Peyer's patch (tissue), 4 donors: ENCODE measurements around the gene RAB40C. TPM values are rescaled to one million over a fixed set of nuclear protein-coding genes. Genes with fewer than 3 reads are reported as not detected.

Experiments used
- DNase-seq, 3 donors: peaks; one replicate each; pipeline ENCODE4 v3.0.0-alpha.2; 2017 to 2019
- H3K27ac ChIP-seq, 4 donors: fragments of 200-600 bp; sonication (generic); one replicate each; pipeline ENCODE4 v1.5.1; 2016 to 2019
- H3K27me3 ChIP-seq, 2 donors: fragments of 200-600 bp; sonication (generic); one replicate each; pipeline ENCODE4 v1.5.1; 2019
- H3K36me3 ChIP-seq, 3 donors: fragments of 200-600 bp; sonication (generic); one replicate each; pipeline ENCODE4 v1.5.1; 2016 to 2019
- H3K4me1 ChIP-seq, 4 donors: fragments of 200-600 bp; sonication (generic); one replicate each; pipeline ENCODE4 v1.5.1; 2016 to 2019
- H3K4me3 ChIP-seq, 4 donors: fragments of 200-600 bp; sonication (generic); 1 replicate in 3 of 4; 2 replicates in 1 of 4; pipeline ENCODE4 v1.5.1; 2016 to 2019; ENCODE audit warnings: mild to moderate bottlenecking in 1 of 4
- H3K9me3 ChIP-seq, 4 donors: fragments of 200-600 bp; sonication (generic); one replicate each; pipeline ENCODE4 v1.5.1; 2016 to 2019; ENCODE audit warnings: mild to moderate bottlenecking in 1 of 4
- CTCF ChIP-seq, 6 experiments: fragments of 450-650 bp in 4 of 6; fragments of 200-600 bp in 2 of 6; sonication (generic) in 1 of 6; IDR thresholded peaks; one replicate each; pipeline ENCODE4 v1.5.1; 2017 to 2019; ENCODE audit warnings: antibody characterized with exemption in 6 of 6, mild to moderate bottlenecking in 3 of 6, moderate library complexity in 1 of 6
- POLR2A ChIP-seq, 2 donors: fragments of 450-650 bp; IDR thresholded peaks; one replicate each; pipeline ENCODE4 v1.5.1; 2017; ENCODE audit warnings: antibody characterized with exemption in 2 of 2, mild to moderate bottlenecking in 2 of 2, moderate library complexity in 2 of 2
- total RNA-seq, 4 donors: library from RNA; depleted of rRNA; stranded (reverse); fragments of >200 nt; gene quantifications; one replicate each; pipeline ENCODE4 v1.1.0, GENCODE V29; 2016

Gene RAB40C
- total RNA-seq, 4 donors from 2014 or later, result 27.2 to 83.6 (median 62.7) TPM

- H3K27me3 ChIP-seq, result no peaks in the 10 kb centered on the region
- H3K4me3 ChIP-seq, result no peak overlapping the region
- H3K9me3 ChIP-seq, result no peaks in the 10 kb centered on the region
- TF ChIP-seq CTCF (IDR thresholded peaks at IDR 0.05) (no peak), POLR2A (IDR thresholded peaks at IDR 0.05) (no peak)
- no peak for DNase-seq
- peaks cover 0 to 3% (median 0%) of the 10 kb centered on the region in 4 donors for H3K4me1 ChIP-seq
- peak overlapping the region in 2 of 4 donors; percentile 8 to 19 for H3K27ac ChIP-seq
- H3K36me3 ChIP-seq, result peaks cover 0 to 35% (median 0%) of the 10 kb centered on the region in 3 donors
Observed at GRCh38 chr16:622920-623280, 33.0 kb downstream of the RAB40C start.

- Histone ChIP-seq H3K36me3 (peaks cover 0 to 44% (median 0%) of the 10 kb centered on the region in 3 donors), H3K4me3 (no peak overlapping the region), H3K9me3 (no peaks in the 10 kb centered on the region), H3K27me3 (no peaks in the 10 kb centered on the region), H3K27ac (no peak overlapping the region), H3K4me1 (peaks cover 0 to 6% (median 0%) of the 10 kb centered on the region in 4 donors)
- DNase-seq, result no peak
- TF ChIP-seq CTCF (IDR thresholded peaks at IDR 0.05) (no peak), POLR2A (IDR thresholded peaks at IDR 0.05) (no peak)
Observed at GRCh38 chr16:624526-625070, 34.7 kb downstream of the RAB40C start.

- H3K9me3 ChIP-seq, result no peaks in the 10 kb centered on the region
- peaks cover 0 to 44% (median 0%) of the 10 kb centered on the region in 3 donors for H3K36me3 ChIP-seq
- H3K4me1 ChIP-seq, result peaks cover 0 to 13% (median 0%) of the 10 kb centered on the region in 4 donors
- TF ChIP-seq POLR2A (IDR thresholded peaks at IDR 0.05) (no peak), CTCF (IDR thresholded peaks at IDR 0.05) (no peak)
- DNase-seq, result no peak
- no peaks in the 10 kb centered on the region for H3K27me3 ChIP-seq
- H3K4me3 ChIP-seq, result no peak overlapping the region
- no peak overlapping the region for H3K27ac ChIP-seq
Observed at GRCh38 chr16:625117-625976, 35.5 kb downstream of the RAB40C start.

- TF ChIP-seq CTCF (IDR thresholded peaks at IDR 0.05) (no peak), POLR2A (IDR thresholded peaks at IDR 0.05) (no peak)
- peaks cover 0 to 44% (median 0%) of the 10 kb centered on the region in 3 donors for H3K36me3 ChIP-seq
- H3K9me3 ChIP-seq, result no peaks in the 10 kb centered on the region
- H3K4me1 ChIP-seq, result peaks cover 0 to 20% (median 3%) of the 10 kb centered on the region in 4 donors
- H3K27me3 ChIP-seq, result no peaks in the 10 kb centered on the region
- H3K27ac ChIP-seq, result no peak overlapping the region
- no peak overlapping the region for H3K4me3 ChIP-seq
- no peak for DNase-seq
Observed at GRCh38 chr16:625977-626765, 36.3 kb downstream of the RAB40C start.

- no peak for DNase-seq
- H3K27me3 ChIP-seq, result no peaks in the 10 kb centered on the region
- H3K9me3 ChIP-seq, result no peaks in the 10 kb centered on the region
- H3K4me3 ChIP-seq, result no peak overlapping the region
- peaks cover 0 to 20% (median 4%) of the 10 kb centered on the region in 4 donors for H3K4me1 ChIP-seq
- no peak overlapping the region for H3K27ac ChIP-seq
- peaks cover 0 to 44% (median 0%) of the 10 kb centered on the region in 3 donors for H3K36me3 ChIP-seq
- no peak for TF ChIP-seq POLR2A (IDR thresholded peaks at IDR 0.05)
- TF ChIP-seq CTCF (IDR thresholded peaks at IDR 0.05), result no peak
Observed at GRCh38 chr16:626787-627453, 37.1 kb downstream of the RAB40C start.
